Tibial nerve (tissue), 3 donors: ENCODE results near the gene CARD9.

ENCODE experiments used
- POLR2A ChIP-seq, 2 donors: fragments of 450-650 bp; IDR thresholded peaks; one replicate each; pipeline ENCODE4 v1.6.1; 2017; ENCODE audit warnings: antibody characterized with exemption in 2 of 2, mild to moderate bottlenecking in 2 of 2, moderate library complexity in 2 of 2
- TF ChIP-seq, protein P1 (sequence below), 5 experiments: fragments of 200-600 bp in 3 of 5; fragments of 450-650 bp in 2 of 5; sonication (generic) in 3 of 5; IDR thresholded peaks; one replicate each; pipeline ENCODE4 v1.5.1; 2016 to 2019; ENCODE audit warnings: antibody characterized with exemption in 5 of 5, mild to moderate bottlenecking in 3 of 5, moderate library complexity in 2 of 5

DNA sequence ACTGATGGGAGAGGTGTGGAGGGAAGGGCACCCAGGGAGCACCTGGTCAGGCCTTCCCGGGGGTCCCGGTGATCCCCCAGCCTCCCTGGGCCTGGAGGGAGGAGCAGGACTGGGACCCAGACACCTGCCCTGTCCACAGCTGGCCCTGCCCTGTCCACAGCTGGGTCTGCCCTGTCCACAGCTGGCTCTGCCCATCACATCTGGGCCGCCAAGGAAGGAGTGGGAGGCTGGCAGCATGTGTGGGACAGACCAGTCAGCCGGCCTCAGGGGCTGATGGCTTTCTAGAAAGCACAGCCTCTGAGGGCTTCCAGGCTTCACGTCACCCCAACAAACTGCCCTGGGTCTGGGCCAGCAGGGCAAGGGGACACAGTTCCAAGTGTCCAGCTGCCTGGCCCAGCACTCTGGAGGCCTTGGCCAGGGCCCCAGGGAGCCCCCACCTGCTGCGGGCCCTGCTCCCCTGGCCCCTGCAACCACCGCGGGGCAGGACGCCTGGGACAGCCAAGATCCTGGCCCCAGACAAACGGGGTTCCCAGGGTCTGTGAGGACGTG lies 22.1 kb downstream of the CARD9 start:
- TF ChIP-seq, protein P1, sequence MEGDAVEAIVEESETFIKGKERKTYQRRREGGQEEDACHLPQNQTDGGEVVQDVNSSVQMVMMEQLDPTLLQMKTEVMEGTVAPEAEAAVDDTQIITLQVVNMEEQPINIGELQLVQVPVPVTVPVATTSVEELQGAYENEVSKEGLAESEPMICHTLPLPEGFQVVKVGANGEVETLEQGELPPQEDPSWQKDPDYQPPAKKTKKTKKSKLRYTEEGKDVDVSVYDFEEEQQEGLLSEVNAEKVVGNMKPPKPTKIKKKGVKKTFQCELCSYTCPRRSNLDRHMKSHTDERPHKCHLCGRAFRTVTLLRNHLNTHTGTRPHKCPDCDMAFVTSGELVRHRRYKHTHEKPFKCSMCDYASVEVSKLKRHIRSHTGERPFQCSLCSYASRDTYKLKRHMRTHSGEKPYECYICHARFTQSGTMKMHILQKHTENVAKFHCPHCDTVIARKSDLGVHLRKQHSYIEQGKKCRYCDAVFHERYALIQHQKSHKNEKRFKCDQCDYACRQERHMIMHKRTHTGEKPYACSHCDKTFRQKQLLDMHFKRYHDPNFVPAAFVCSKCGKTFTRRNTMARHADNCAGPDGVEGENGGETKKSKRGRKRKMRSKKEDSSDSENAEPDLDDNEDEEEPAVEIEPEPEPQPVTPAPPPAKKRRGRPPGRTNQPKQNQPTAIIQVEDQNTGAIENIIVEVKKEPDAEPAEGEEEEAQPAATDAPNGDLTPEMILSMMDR (IDR thresholded peaks at IDR 0.05) = no peak
- no peak for TF ChIP-seq POLR2A (IDR thresholded peaks at IDR 0.05)
